CD8-positive, alpha-beta memory T cell (primary cell): Measurements from ENCODE around the gene CREBL2. TPM values are rescaled to one million over a fixed set of nuclear protein-coding genes. Genes with fewer than 3 reads are reported as not detected.
"Not testable (repeated sequence)": the region's sequence is repeated elsewhere in the genome, so short reads cannot be mapped to it uniquely, and the experiment has no call there.

Experiments used
- CTCF ChIA-PET: fragments of 350-600 bp; sonication (Branson Sonifier 250); formaldehyde crosslinking; loops from one replicate; lab custom pipeline; 2021; ENCODE audit warnings: antibody characterized with exemption; lab: Charles Lee
- POLR2A ChIA-PET: fragments of 350-600 bp; sonication (Branson Sonifier 250); formaldehyde crosslinking; loops from one replicate; lab custom pipeline; 2021; ENCODE audit warnings: antibody characterized with exemption; lab: Charles Lee
- DNase-seq, 5 donors: peaks; one replicate each; pipeline versions ENCODE4 v3.0.0 to v3.0.0-alpha.2; 2020 to 2022; ENCODE audit warnings: mixed read lengths in 1 of 5
- H3K27ac ChIP-seq: one replicate; pipeline ENCODE4 v1.7.0; 2013; ENCODE audit warnings: low read depth, mild to moderate bottlenecking, low read length, moderate library complexity
- H3K27me3 ChIP-seq: 2 replicates; pipeline ENCODE4 v1.7.0; 2013; ENCODE audit warnings: low read length, mild to moderate bottlenecking; ENCODE audit not compliant: insufficient read depth, poor library complexity, severe bottlenecking
- H3K36me3 ChIP-seq: 2 replicates; pipeline ENCODE4 v1.7.0; 2013; ENCODE audit warnings: mild to moderate bottlenecking, low read length, moderate library complexity; ENCODE audit not compliant: insufficient read depth
- H3K4me1 ChIP-seq: 2 replicates; pipeline ENCODE4 v1.7.0; 2013; ENCODE audit warnings: mild to moderate bottlenecking, low read length, moderate library complexity; ENCODE audit not compliant: insufficient read depth
- H3K4me3 ChIP-seq: 2 replicates; pipeline ENCODE4 v1.7.0; 2013; ENCODE audit warnings: mild to moderate bottlenecking, low read length
- H3K9me3 ChIP-seq: 2 replicates; pipeline ENCODE4 v1.7.0; 2013; ENCODE audit warnings: mild to moderate bottlenecking, low read length
- H3K27ac Mint-ChIP-seq, 8 donors: one replicate each; pipeline ENCODE4 v1.8.0; 2020 to 2021; ENCODE audit warnings: mixed read lengths in 8 of 8, mild to moderate bottlenecking in 6 of 8, inconsistent platforms in 3 of 8, moderate library complexity in 3 of 8
- H3K27me3 Mint-ChIP-seq, 2 donors: one replicate each; pipeline ENCODE4 v1.8.0; 2020 to 2021; ENCODE audit warnings: mixed read lengths in 2 of 2, mild to moderate bottlenecking in 1 of 2, moderate library complexity in 1 of 2
- H3K36me3 Mint-ChIP-seq, 3 donors: one replicate each; pipeline ENCODE4 v1.8.0; 2020 to 2021; ENCODE audit warnings: mixed read lengths in 3 of 3, inconsistent platforms in 1 of 3, mild to moderate bottlenecking in 1 of 3
- H3K4me1 Mint-ChIP-seq, 3 donors: one replicate each; pipeline ENCODE4 v1.8.0; 2020 to 2021; ENCODE audit warnings: mixed read lengths in 3 of 3, inconsistent platforms in 1 of 3, mild to moderate bottlenecking in 1 of 3
- H3K4me3 Mint-ChIP-seq, 7 donors: one replicate each; pipeline ENCODE4 v1.8.0; 2020 to 2021; ENCODE audit warnings: mixed read lengths in 7 of 7, mild to moderate bottlenecking in 6 of 7, moderate library complexity in 4 of 7, inconsistent platforms in 2 of 7
- H3K9me3 Mint-ChIP-seq, 5 donors: one replicate each; pipeline ENCODE4 v1.8.0; 2020 to 2022; ENCODE audit warnings: mixed read lengths in 5 of 5, mild to moderate bottlenecking in 3 of 5, moderate library complexity in 2 of 5, inconsistent platforms in 1 of 5
- polyA plus RNA-seq: library from polyadenylated mRNA; unstranded; fragments of 300-500 nt; fragmentation: Illumina TruSeq; gene quantifications from one replicate; pipeline ENCODE4 v1.2.3, GENCODE V29; 2021
- total RNA-seq, 2 experiments: library from RNA; stranded (reverse); gene quantifications; one replicate each; pipeline ENCODE4 v1.2.3, GENCODE V29; 2021

The CREBL2 gene
- total and polyA plus RNA-seq, 3 experiments from 2014 or later: 21.2 to 50.2 (median 23.2) TPM

DNA sequence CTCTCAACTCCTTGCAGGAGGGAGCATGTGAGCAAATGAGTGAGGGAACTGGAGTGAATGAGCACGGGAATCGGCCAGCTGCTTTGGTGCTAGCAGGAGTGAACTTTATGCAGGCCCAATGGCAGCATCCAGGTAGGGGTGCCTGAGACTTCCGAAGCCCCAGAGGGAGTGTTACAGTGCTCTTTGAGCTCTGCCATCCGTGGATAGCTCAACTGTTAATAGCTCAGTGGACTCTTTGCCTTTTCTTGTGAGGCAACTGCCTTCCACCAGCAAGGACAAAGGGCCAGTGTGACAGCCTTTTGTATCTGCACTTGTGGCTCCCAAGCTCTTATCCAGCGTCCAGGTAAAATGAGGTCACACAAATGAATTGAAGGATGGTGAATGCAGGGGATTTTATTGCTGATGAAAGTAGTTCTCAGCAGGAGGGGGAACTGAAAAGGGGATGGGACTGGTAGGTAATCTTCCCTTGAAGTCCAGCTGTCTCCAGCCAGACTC lies 12.9 kb downstream of the CREBL2 start:
- ChIA-PET POLR2A (interaction anchor here (0.5 kb wide), 1 partner anchor 25 kb away, joined by 3 read pairs; no protein-coding TSS in a partner anchor), CTCF (interaction anchor here (1.5 kb wide), 1 partner anchor 11 kb away, joined by 4 read pairs; no protein-coding TSS in a partner anchor)
- Mint-ChIP-seq H3K27ac (peak overlapping the region in 4 of 8 donors; percentile 37 to 68 (median 62)), H3K27me3 (no peaks in the 10 kb centered on the region), H3K36me3 (peaks cover 4 to 22% (median 9%) of the 10 kb centered on the region in 3 donors), H3K4me3 (peak overlapping the region in 1 of 7 donors; percentile 17), H3K4me1 (peaks cover 80 to 98% (median 97%) of the 10 kb centered on the region in 3 donors), H3K9me3 (peaks cover 0 to 1% (median 0%) of the 10 kb centered on the region in 5 donors)
- H3K4me3 ChIP-seq: no peak overlapping the region
- H3K4me1 ChIP-seq: peaks cover 55% of the 10 kb centered on the region
- H3K9me3 ChIP-seq: no peaks in the 10 kb centered on the region
- H3K27me3 ChIP-seq: no peaks in the 10 kb centered on the region
- H3K27ac ChIP-seq: no peak overlapping the region
- DNase-seq: no peak
- no peaks in the 10 kb centered on the region for H3K36me3 ChIP-seq

DNA sequence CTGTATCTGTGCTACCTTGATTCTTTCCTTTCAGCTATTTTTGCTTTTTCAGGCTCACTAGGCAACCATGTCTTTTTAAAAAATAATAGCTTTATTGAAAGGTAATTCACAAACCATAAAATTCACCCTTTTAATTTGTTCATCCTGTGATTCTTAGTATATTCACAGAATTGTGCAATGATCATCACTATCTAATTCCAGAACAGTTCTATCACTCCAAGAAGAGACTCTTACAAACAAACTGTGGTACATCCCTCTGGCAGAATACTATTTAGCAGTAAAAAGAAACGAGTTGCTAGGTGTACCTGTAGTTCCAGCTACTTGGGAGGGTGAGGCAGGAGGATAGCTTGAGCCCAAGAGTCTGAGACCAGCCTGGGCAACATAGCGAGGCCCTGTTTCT lies 14.8 kb downstream of the CREBL2 start:
- ChIA-PET POLR2A (interaction anchor here (0.6 kb wide), 1 partner anchor 110 kb away, joined by 3 read pairs; no protein-coding TSS in a partner anchor), CTCF (no interaction called here)
- Histone ChIP-seq H3K4me1 (peaks cover 59% of the 10 kb centered on the region), H3K27ac (no peak overlapping the region), H3K36me3 (no peaks in the 10 kb centered on the region), H3K27me3 (no peaks in the 10 kb centered on the region), H3K4me3 (no peak overlapping the region), H3K9me3 (no peaks in the 10 kb centered on the region)
- Mint-ChIP-seq H3K27ac (peak overlapping the region in 3 of 8 donors; percentile 51 to 79 (median 78)), H3K4me1 (peaks cover 84 to 99% (median 97%) of the 10 kb centered on the region in 3 donors), H3K36me3 (peaks cover 2 to 11% (median 9%) of the 10 kb centered on the region in 3 donors), H3K9me3 (peaks cover 0 to 1% (median 0%) of the 10 kb centered on the region in 5 donors), H3K4me3 (peak overlapping the region in 1 of 7 donors; percentile 16), H3K27me3 (no peaks in the 10 kb centered on the region)
- no peak for DNase-seq

DNA sequence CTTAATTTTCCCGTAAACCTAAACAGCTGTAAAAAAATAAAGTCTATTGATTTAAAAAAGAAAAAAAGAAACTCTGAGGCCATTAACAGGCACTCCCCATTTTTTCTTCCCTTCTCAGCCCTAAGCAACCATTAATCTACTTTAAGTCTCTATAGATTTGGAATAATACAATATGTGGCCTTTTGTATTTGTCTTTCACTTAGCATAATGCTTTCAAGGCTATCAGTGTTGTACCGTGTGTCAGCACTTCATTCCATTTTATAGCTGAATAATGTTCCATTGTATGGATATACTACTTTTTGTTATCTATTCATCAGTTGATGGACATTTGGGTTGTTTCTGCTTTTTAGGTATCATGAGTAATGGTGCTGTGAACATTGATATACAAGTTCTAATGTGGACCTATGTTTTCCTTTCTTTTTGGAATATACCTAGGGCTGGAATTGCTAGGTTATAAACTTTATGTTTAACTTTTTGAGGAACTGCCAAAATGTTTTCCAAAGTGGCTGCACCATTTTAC lies 15.7 kb downstream of the CREBL2 start:
- Histone ChIP-seq H3K4me3 (no peak overlapping the region), H3K9me3 (no peaks in the 10 kb centered on the region), H3K4me1 (peaks cover 50% of the 10 kb centered on the region), H3K27me3 (no peaks in the 10 kb centered on the region), H3K36me3 (no peaks in the 10 kb centered on the region), H3K27ac (no peak overlapping the region)
- H3K4me1 Mint-ChIP-seq: peaks cover 78 to 93% (median 92%) of the 10 kb centered on the region in 3 donors
- peaks cover 2 to 11% (median 9%) of the 10 kb centered on the region in 3 donors for H3K36me3 Mint-ChIP-seq
- no peak overlapping the region for H3K27ac Mint-ChIP-seq
- CTCF ChIA-PET: no interaction called here
- POLR2A ChIA-PET: no interaction called here
- no peak for DNase-seq
- H3K27me3 Mint-ChIP-seq: no peaks in the 10 kb centered on the region
- no peak overlapping the region for H3K4me3 Mint-ChIP-seq
- peaks cover 0 to 1% (median 0%) of the 10 kb centered on the region in 5 donors for H3K9me3 Mint-ChIP-seq

DNA sequence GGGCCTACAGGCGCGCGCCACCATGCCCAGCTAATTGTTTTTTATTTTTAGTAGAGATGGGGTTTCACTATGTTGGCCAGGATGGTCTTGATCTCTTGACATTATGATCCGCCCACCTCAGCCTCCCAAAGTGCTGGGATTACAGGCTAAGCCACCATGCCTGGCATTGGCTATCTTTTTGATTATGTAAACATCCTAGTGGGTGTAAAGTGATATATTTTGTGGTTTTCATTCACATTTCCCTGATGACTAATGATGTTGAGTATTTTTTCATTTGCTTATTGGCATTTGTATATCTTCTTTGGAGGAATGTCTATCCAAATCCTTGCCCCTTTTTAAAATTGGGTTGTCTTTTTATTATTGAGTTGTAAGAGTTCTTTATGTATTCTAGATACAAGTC lies 16.3 kb downstream of the CREBL2 start:
- Histone ChIP-seq H3K4me3 (no peak overlapping the region), H3K27ac (no peak overlapping the region), H3K36me3 (no peaks in the 10 kb centered on the region), H3K9me3 (no peaks in the 10 kb centered on the region), H3K4me1 (peaks cover 43% of the 10 kb centered on the region), H3K27me3 (no peaks in the 10 kb centered on the region)
- H3K9me3 Mint-ChIP-seq: peaks cover 0 to 1% (median 0%) of the 10 kb centered on the region in 5 donors
- no peak for DNase-seq
- H3K4me3 Mint-ChIP-seq: peak overlapping the region in 2 of 7 donors; percentile 26 to 36
- peaks cover 2 to 11% (median 9%) of the 10 kb centered on the region in 3 donors for H3K36me3 Mint-ChIP-seq
- POLR2A ChIA-PET: no interaction called here
- peak overlapping the region in 1 of 8 donors; percentile 33 for H3K27ac Mint-ChIP-seq
- H3K4me1 Mint-ChIP-seq: peaks cover 72 to 87% (median 86%) of the 10 kb centered on the region in 3 donors
- CTCF ChIA-PET: no interaction called here
- H3K27me3 Mint-ChIP-seq: no peaks in the 10 kb centered on the region

DNA sequence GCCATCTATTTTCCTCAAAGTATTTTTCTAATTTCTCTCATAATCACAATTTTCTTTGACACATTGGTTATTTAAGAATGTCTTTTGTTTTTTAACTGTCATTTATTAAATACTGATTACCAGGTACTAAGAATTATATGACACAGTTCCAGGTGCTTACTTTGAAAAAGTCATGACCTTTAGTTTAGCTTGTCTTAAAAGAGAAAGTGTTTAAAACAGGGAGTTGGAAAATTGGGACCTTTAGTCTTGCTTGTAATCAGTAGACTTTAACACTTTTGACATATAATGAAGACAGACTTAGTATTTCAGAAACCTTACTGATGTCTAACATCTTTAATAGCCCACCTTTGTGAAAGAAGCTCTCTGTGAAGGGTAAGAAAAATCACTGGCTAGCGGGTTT lies 19.2 kb downstream of the CREBL2 start:
- peak overlapping the region in 6 of 8 donors; percentile 1 to 86 (median 16) for H3K27ac Mint-ChIP-seq
- POLR2A ChIA-PET: interaction anchor here (1.2 kb wide), 1 partner anchor 70 kb away, joined by 5 read pairs; no protein-coding TSS in a partner anchor
- no peaks in the 10 kb centered on the region for H3K27me3 Mint-ChIP-seq

DNA sequence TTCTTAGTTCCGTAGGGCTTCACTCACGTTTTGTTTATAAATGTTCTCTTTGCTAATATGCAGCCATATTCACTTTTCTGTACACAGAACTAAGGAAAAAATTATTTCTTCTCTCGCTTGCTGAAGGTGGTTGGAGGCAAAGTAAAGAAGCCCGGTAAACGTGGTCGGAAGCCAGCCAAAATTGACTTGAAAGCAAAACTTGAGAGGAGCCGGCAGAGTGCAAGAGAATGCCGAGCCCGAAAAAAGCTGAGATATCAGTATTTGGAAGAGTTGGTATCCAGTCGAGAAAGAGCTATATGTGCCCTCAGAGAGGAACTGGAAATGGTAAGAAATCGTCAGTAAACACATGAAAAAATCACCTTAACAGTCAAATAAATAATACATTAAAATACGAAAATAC lies 24.0 kb downstream of the CREBL2 start:
- Histone ChIP-seq H3K27me3 (no peaks in the 10 kb centered on the region), H3K36me3 (peaks cover 16% of the 10 kb centered on the region), H3K4me1 (peaks cover 8% of the 10 kb centered on the region), H3K4me3 (no peak overlapping the region), H3K27ac (no peak overlapping the region), H3K9me3 (no peaks in the 10 kb centered on the region)
- Mint-ChIP-seq H3K4me3 (no peak overlapping the region), H3K36me3 (peaks cover 31 to 61% (median 34%) of the 10 kb centered on the region in 3 donors), H3K27me3 (no peaks in the 10 kb centered on the region), H3K9me3 (peaks cover 4 to 11% (median 7%) of the 10 kb centered on the region in 5 donors), H3K27ac (peak overlapping the region in 1 of 8 donors; percentile 36), H3K4me1 (peaks cover 13 to 29% (median 24%) of the 10 kb centered on the region in 3 donors)
- DNase-seq: no peak
- ChIA-PET CTCF (interaction anchor here (1.1 to 2.8 kb wide), 2 partner anchors 10 to 14 kb away, joined by 3 to 11 read pairs; no protein-coding TSS in a partner anchor), POLR2A (interaction anchor here (0.7 kb wide), 1 partner anchor 202 kb away, joined by 6 read pairs; no protein-coding TSS in a partner anchor)

More for the DNA sequence above, 19.2 kb downstream of the CREBL2 start:
- peak overlapping the region in 2 of 7 donors; percentile 8 to 37 for H3K4me3 Mint-ChIP-seq
- DNase-seq: no peak
- peaks cover 24% of the 10 kb centered on the region for H3K4me1 ChIP-seq
- no peaks in the 10 kb centered on the region for H3K9me3 Mint-ChIP-seq
- CTCF ChIA-PET: interaction anchor here (0.8 to 1.9 kb wide), 3 partner anchors 11 to 15 kb away, joined by 3 to 4 read pairs (median 4); no protein-coding TSS in a partner anchor
- no peaks in the 10 kb centered on the region for H3K36me3 ChIP-seq
- no peak overlapping the region for H3K4me3 ChIP-seq
- no peak overlapping the region for H3K27ac ChIP-seq
- peaks cover 51 to 74% (median 71%) of the 10 kb centered on the region in 3 donors for H3K4me1 Mint-ChIP-seq
- peaks cover 0 to 21% (median 10%) of the 10 kb centered on the region in 3 donors for H3K36me3 Mint-ChIP-seq
- H3K27me3 ChIP-seq: no peaks in the 10 kb centered on the region
- no peaks in the 10 kb centered on the region for H3K9me3 ChIP-seq

- H3K4me1 ChIP-seq: no peaks in the 10 kb centered on the region
- Mint-ChIP-seq H3K36me3 (peaks cover 34 to 68% (median 38%) of the 10 kb centered on the region in 3 donors), H3K27ac (peak overlapping the region in 4 of 8 donors; percentile 8 to 74 (median 22)), H3K9me3 (peaks cover 6 to 14% (median 7%) of the 10 kb centered on the region in 5 donors), H3K4me3 (no peak overlapping the region), H3K4me1 (peaks cover 3 to 19% (median 14%) of the 10 kb centered on the region in 3 donors), H3K27me3 (no peaks in the 10 kb centered on the region)
- no peaks in the 10 kb centered on the region for H3K27me3 ChIP-seq
- no peak overlapping the region for H3K4me3 ChIP-seq
- H3K27ac ChIP-seq: no peak overlapping the region
- no peaks in the 10 kb centered on the region for H3K9me3 ChIP-seq
- no peak for DNase-seq
- ChIA-PET CTCF (no interaction called here), POLR2A (no interaction called here)
- peaks cover 16% of the 10 kb centered on the region for H3K36me3 ChIP-seq
These were observed 25.0 kb downstream of the CREBL2 start for GRCh38 chr12:12636641-12637040.

DNA sequence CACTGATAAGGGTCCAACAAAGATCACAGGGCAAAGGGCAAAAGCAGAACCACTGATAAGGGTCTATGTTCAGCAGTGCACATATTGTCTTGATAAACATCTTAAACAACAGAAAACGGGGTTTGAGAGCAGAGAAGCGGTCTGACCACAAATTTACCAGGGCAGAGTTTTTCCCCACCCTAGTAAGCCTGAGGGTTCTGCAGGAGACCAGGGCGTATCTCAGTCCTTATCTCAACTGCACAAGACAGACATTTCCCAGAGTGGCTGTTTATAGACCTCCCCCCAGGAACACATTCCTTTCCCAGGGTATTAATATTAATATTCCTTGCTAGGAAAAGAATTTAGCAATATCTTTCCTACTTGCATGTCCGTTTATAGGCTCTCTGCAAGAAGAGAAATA lies 28.3 kb downstream of the CREBL2 start:
- CTCF ChIA-PET, DNase-seq, H3K27me3 ChIP-seq, POLR2A ChIA-PET, H3K4me3 Mint-ChIP-seq, H3K27me3 Mint-ChIP-seq, H3K4me1 Mint-ChIP-seq, H3K27ac ChIP-seq, H3K4me1 ChIP-seq, H3K9me3 ChIP-seq, H3K4me3 ChIP-seq: not testable (repeated sequence)
- H3K36me3 Mint-ChIP-seq: peaks cover 34 to 80% (median 43%) of the 10 kb centered on the region in 3 donors
- peak overlapping the region in 1 of 8 donors; percentile 17 for H3K27ac Mint-ChIP-seq
- H3K9me3 Mint-ChIP-seq: peaks cover 6 to 14% (median 7%) of the 10 kb centered on the region in 5 donors
- H3K36me3 ChIP-seq: peaks cover 23% of the 10 kb centered on the region
